8988T (cell line): ENCODE data around the gene FIGNL2.
"Not testable (repeated sequence)": the region's sequence is repeated elsewhere in the genome, so short reads cannot be mapped to it uniquely, and the experiment has no call there.

Source experiments
- DNase-seq: peaks from one replicate; pipeline ENCODE4 v3.0.0; 2011

The FIGNL2 gene

GRCh38 chr12:51833448-51834227, 14.9 kb downstream of the FIGNL2 start:
- no peak for DNase-seq

- DNase-seq = no peak
Measured at GRCh38 chr12:51832354-51833107, 16.0 kb downstream of the FIGNL2 start.

DNA sequence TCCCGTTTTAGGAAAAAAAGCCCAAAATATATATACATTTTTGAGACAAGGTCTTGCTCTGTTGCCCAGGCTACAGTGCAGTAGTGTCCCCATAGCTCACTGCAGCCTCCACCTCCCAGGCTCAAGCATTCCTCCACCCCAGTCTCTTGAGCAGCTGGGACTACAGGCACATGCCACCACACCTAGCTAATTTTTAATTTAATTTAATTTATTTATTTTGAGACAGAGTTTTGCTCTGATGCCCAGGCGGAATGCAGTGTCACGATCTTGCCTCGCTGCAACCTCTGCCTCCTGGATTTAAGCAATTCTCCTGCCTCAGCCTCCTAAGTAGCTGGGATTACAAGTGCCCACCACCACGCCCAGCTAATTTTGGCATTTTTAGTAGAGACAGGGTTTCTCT, 16.7 kb downstream of the FIGNL2 start:
- DNase-seq = not testable (repeated sequence)

GRCh38 chr12:51829641-51830040, 18.9 kb downstream of the FIGNL2 start:
- DNase-seq = no peak

DNA sequence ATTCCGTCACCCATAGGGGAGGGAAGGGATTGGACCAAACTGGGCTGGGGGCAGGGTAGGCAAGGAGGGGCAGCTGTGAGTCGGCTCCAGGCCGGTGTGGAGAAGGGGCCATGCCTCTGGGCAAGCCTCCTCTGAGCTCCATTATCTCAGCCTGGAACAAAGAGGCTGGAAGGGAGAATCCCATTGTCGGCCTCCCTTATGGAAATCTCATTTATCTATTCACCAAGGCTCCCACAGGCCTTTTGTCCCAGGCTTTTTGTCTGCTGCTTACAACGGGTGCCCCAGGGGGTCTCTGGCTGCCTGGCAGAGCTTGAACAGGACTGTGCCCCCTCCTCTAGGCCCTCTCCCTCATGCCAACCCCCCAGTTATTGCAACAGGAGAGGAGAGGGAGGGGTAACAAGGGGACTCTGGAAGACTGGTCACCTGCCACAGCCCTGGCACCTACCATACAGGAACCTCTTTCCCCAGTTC, 19.5 kb downstream of the FIGNL2 start:
- DNase-seq = no peak

DNA sequence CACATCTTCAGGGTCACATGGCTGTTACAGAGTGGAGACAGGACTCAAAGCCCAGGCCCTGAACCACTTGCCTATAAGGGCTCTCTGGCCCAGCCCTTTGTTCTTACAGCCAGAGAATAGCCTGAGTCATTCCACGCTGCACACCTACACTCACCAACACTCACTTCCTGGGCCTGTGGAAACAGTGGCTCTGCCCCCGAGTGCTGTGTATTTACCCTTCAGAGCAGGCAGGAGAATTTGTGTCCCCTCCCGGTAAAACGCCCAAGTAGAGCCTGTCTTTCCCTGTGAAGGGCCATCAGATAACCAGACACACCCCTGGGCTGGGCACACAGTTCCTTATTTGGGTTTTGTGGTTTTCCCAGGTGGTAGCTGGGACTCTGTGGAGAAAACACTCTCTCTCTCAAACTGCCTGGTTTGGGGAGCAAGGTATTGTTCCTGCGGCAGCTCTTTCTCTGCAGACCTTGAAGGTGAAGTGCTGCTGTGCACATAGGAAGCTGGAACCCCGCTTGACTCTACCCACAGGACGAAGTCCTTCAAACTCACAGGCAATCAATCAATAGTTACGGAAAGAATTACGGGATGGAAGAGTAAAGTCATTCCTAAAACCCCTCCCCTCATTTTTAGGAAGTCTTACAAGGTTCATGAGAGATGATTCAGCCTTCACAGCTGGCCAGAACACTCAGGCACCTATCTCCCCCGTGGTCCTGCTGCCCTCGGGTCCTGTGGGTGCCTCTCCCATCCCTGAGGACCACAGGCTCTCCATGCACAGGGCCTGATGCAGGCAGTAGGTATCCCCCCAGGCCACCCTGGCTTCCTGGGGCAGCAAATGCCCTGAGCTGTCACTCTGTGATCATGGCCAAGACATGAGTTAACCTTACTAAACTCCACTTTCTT, 20.3 kb downstream of the FIGNL2 start:
- no peak for DNase-seq

DNA sequence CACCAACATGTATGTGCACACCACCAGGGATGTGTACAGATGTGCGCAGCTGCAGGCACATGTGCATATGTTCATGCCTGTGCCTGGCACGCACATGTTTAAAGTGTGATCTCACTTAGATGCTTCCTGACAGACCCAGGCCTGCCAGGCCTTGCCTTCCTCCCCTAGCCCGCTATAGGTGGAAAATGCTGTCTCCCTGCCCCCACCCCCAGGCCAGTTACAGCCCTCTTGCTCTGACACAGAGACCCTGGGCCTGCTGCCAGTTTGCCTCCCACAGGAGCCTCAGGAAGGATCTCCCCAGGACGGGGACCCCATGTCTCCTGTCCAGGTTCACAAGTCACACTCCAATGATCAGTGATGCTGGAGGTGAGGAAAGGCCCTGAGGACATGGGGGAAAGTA, 21.6 kb downstream of the FIGNL2 start:
- DNase-seq = no peak

DNA sequence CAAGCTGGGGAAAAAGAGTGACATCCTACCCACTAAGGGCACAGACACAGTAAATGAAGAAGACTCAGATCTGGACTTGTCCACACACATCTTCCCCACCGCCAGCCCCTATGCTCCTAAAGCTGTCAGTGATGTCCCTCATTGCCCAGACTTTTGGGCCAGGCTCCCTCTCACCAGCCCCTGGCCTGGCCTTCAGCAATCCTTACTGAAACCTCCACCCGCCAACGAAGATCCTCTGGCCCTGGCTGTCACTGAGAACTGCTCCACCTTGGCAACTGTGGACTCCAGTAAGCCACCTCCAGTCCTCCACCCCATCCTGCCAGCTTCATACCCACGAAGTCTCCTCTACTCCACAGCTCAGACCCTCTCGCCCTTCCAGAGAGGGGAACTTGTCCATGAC, 23.3 kb downstream of the FIGNL2 start:
- no peak for DNase-seq

DNA sequence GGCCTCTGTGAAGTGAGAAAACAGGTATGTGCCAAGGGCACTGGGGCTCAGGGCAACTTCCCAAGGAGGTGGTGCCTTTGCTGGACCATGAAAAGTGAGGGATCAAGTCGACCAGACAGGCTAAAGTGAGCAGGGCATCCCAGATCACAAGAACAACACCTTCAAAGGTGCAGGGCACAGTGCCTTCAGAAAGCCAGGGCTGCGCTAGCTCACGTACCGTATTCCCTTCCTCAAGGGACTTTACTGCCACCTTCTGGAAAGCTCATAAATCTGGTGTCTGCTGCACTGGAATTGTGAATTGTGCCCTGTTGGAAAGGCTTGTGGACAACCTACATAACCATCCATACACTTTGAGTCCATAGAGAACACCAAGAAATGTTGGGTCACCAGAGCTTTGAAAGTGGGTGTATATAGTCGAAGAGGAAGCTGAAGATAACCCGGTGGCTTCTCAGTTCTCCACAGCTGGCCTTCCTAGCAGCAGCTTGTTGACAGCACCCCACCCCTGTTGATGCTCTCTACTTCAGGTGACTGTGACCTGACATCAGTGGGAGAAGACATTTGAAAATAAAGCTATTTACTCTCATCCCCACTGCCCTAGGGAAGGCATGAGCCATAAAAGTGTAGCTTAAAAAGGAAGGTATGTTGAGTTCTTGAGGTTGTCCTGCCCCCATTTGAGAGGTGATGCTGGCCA, 24.5 kb downstream of the FIGNL2 start:
- peak; percentile 88 for DNase-seq

DNA sequence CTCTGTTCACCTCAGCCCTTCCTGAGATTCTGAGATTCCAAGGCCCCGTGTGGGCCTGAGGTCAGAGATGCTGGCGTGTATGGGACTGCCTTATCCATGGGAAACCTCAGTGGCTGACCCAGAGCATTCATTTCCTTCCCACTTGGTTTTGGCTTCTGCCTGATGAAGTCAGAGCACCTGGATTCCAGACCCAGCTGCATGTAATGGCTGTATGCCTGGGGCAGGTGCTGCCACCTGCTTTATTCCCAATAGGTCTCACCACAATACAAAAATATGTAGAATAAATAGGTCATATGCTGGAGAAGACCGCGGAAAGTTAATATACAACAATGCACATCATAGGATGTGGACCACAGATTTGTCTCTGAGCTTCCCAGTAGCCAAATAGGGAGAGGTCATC, 25.6 kb downstream of the FIGNL2 start:
- DNase-seq = no peak

DNA sequence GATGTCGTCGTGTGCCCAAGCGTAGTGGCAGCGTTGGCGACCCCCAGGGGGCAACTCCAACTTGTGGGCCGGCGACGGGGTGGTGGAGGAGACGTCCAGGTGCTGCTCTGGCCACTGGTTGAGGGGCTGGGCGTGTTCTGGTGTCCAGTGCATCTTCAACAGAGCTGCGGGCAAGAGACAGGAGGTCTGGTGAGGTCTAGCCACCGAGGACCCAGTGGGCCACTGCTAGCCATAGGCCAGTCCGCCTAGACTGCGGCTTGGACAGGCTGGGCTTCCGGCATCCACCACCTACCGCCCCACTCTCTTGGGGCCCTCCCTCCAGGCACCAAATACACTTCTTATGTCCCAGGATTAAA, 26.3 kb downstream of the FIGNL2 start:
- DNase-seq = peak; percentile 23

DNA sequence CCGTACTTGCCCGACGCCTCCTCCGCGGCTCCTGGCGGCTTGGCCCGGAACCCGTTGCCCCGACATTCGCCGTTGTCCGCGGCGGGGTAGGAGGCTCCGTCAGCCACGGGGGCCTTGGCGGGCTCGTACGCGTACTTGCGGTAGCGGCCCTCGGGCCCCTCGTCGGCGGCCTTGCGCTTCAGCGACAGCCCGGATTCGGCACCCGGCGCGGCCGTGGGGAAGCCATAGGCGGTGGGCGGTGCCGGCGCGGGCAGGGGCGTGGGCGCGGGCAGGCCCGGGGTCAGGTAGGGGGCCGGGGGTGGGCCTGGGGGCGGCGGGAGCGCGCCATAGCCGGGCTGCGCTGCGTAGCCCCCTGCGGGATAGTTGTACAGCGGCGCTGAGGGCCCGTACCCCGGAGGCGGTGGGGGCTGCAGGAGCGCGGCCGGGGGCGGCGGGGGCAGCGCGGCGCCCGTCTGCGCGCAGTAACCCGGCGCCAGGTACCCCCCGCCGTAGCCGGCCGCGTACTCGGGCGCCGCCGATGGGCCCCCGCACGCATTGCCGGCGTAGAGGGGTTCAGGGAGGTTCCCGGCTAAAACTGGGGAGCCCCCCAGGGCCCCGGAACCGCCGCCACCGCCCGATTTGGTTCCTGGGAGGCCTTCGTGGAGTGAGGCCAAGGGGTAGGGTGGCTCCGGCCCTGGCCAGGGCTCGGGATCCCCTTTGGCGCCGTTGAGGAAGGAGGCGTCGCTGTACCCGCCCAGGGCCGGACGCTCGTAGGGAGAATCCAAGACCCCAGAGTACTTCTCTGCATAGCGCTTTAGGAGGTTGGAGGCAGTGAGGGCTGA, 26.9 kb downstream of the FIGNL2 start:
- peak; percentile 14 for DNase-seq

GRCh38 chr12:51820526-51821439, 27.7 kb downstream of the FIGNL2 start:
- peak; percentile 20 for DNase-seq

DNA sequence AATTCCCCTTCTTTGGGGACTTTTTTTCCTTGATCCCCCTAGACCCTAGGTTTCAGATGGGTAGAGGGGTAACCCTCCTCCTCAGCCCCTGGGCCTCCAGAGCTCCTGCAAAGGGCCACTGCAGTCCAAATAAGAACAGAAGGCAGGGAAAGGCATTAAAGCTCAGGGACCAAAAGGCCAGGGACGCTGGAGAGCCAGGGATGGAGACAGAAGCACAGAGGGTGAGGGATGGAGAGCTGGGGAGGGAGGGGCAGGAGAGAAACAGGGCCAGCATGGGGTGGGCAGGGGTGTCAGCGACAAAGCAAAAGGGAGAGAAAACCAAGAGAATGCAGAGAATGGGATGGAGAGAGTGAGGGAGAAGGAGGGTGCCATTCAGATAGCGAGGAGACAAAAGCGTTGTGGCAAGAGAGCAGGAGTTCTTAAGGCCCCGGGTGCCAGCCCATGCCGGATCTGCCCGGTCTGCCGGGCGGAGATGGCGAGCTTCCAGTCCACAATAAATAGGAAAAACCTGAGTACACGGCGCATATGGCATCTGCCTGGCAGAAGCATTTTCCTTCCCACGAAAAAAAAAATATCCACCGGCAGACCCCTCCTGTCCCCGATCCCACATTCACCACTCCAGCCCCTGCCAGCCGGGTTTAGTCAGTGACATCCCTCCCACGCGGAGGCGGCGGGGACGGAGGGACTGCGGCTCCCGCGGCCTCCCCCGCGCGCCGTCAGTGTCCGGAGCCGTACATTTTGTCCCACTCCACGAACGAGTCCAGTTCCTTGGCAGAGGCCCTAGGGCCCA, 28.6 kb downstream of the FIGNL2 start:
- no peak for DNase-seq

GRCh38 chr12:51818566-51819300, 29.8 kb downstream of the FIGNL2 start:
- DNase-seq = no peak

DNA sequence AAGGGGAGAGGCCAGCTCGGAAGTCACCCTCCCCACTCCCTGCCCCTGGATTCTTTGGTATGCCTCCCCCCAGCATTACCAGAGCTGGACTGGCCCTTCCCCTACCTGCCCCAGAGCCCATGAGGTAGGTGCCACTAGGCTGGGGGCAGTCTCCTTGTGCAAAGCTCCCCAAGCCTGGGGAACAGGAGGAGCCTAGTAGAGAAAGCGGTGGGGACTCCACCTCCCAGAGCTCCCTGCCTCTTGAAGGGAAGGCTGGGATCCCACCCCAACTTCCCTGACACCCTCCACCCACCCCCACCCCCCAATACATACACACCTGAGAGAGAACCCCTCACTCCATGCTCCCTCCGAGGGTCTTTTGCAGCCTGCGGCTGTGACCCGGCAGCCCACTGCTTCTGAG, 30.4 kb downstream of the FIGNL2 start:
- DNase-seq = no peak

- DNase-seq = no peak
Measured at GRCh38 chr12:51817027-51817953, 31.2 kb downstream of the FIGNL2 start.

GRCh38 chr12:51815571-51815970, 32.9 kb downstream of the FIGNL2 start:
- no peak for DNase-seq
